HCT116 (cell line): ENCODE data around the gene GPHN. TPM values are rescaled to one million over a fixed set of nuclear protein-coding genes. Genes with fewer than 3 reads are reported as not detected.

Source experiments
- ATAC-seq: fragments of 200-7000 bp; cut with Tn5 transposase; 2 replicates; pipeline ENCODE4 v1.9.1; 2020; ENCODE audit warnings: mild to moderate bottlenecking, moderate library complexity
- BruUV-seq: library from RNA; stranded (reverse); fragments of 400-500 nt; replicated peaks from 2 replicates; lab custom pipeline; 2021; lab: Mats Ljungman, UMichigan
- CTCF ChIA-PET: fragments of 300-600 bp; sonication (Branson Sonifier 250); formaldehyde crosslinking; loops from one replicate; lab custom pipeline; 2021; ENCODE audit warnings: antibody characterized with exemption; lab: Charles Lee
- POLR2A ChIA-PET: fragments of 300-600, 350-600 bp; sonication (Branson Sonifier 250); formaldehyde crosslinking; loops from one replicate; lab custom pipeline; 2021; ENCODE audit warnings: antibody characterized with exemption; lab: Charles Lee
- RAD21 ChIA-PET, 2 experiments: fragments of 300-600 bp; sonication (Branson Sonifier 250); formaldehyde crosslinking; loops; one replicate each; lab custom pipeline; 2023; ENCODE audit warnings: low total read pairs in 2 of 2; ENCODE audit not compliant: uncharacterized antibody in 2 of 2, unreplicated experiment in 2 of 2, low non-redundant PET in 1 of 2; lab: Charles Lee
- DNase-seq: peaks from one replicate; pipeline ENCODE4 v3.0.0-alpha.2; 2010; ENCODE audit warnings: low read depth, low spot score
- H2AFZ ChIP-seq: fragments of 200-600 bp; shearing (Covaris generic), sonication (generic); 2 replicates; pipeline ENCODE4 v1.6.1; 2017; ENCODE audit warnings: low read depth, mixed run types, mixed read lengths, antibody characterized with exemption, low read length; ENCODE audit not compliant: poor library complexity, severe bottlenecking
- H3K27ac ChIP-seq: 2 replicates; pipeline ENCODE4 v1.5.1; 2012; ENCODE audit warnings: low read depth, low read length
- H3K27me3 ChIP-seq: fragments of 200-600 bp; sonication (generic); 2 replicates; pipeline ENCODE4 v1.6.1; 2016; ENCODE audit warnings: mixed run types, low read length, mixed read lengths; ENCODE audit not compliant: insufficient read depth
- H3K36me3 ChIP-seq, 2 experiments: fragments of 200-500 bp in 1 of 2; fragments of 200-600 bp in 1 of 2; sonication (Bioruptor generic) in 1 of 2; sonication (generic) in 1 of 2; 2 replicates each; pipeline versions ENCODE4 v1.5.1 to v1.6.1; 2014 to 2016; ENCODE audit warnings: low read length in 2 of 2, inconsistent platforms in 1 of 2, mixed read lengths in 1 of 2, mixed run types in 1 of 2; ENCODE audit not compliant: insufficient read depth in 2 of 2, control insufficient read depth in 1 of 2
- H3K4me1 ChIP-seq, 2 experiments: fragments of 200-600 bp in 1 of 2; sonication (generic) in 1 of 2; 2 replicates each; pipeline versions ENCODE4 v1.5.1 to v1.6.1; 2012 to 2017; ENCODE audit warnings: low read length in 2 of 2, inconsistent platforms in 1 of 2, mild to moderate bottlenecking in 1 of 2, mixed read lengths in 1 of 2, mixed run types in 1 of 2, moderate library complexity in 1 of 2; ENCODE audit not compliant: insufficient read depth in 2 of 2, control insufficient read depth in 1 of 2
- H3K4me2 ChIP-seq: fragments of 200-600 bp; sonication (generic); 2 replicates; pipeline ENCODE4 v1.6.1; 2017; ENCODE audit warnings: mixed run types, low read length, mixed read lengths
- H3K4me3 ChIP-seq, 2 experiments: fragments of 200-600 bp in 1 of 2; sonication (generic) in 1 of 2; replicated peaks in 1 of 2; 2 replicates each; pipeline ENCODE4 v1.5.1; 2011 to 2016; ENCODE audit warnings: low read length in 2 of 2, control low read depth in 1 of 2, low read depth in 1 of 2, mild to moderate bottlenecking in 1 of 2, mixed read lengths in 1 of 2, mixed run types in 1 of 2
- H3K79me2 ChIP-seq: fragments of 200-600 bp; sonication (generic); 2 replicates; pipeline ENCODE4 v1.6.1; 2017; ENCODE audit warnings: mild to moderate bottlenecking, mixed run types, low read length, moderate library complexity, mixed read lengths; ENCODE audit not compliant: insufficient read depth
- H3K9ac ChIP-seq: fragments of 200-600 bp; sonication (generic); 2 replicates; pipeline ENCODE4 v1.6.1; 2016; ENCODE audit warnings: low read length, mixed read lengths
- H3K9me2 ChIP-seq: fragments of 200-600 bp; sonication (generic), shearing (Covaris generic); 2 replicates; pipeline ENCODE4 v1.6.1; 2017; ENCODE audit warnings: mixed run types, mild to moderate bottlenecking, moderate library complexity; ENCODE audit not compliant: insufficient read depth
- H3K9me3 ChIP-seq, 2 experiments: fragments of 200-500 bp in 1 of 2; fragments of 200-600 bp in 1 of 2; sonication (Bioruptor generic) in 1 of 2; sonication (generic) in 1 of 2; 2 replicates each; pipeline ENCODE4 v1.6.1; 2014 to 2017; ENCODE audit warnings: low read length in 2 of 2, mixed read lengths in 2 of 2, inconsistent platforms in 1 of 2, low read depth in 1 of 2, mild to moderate bottlenecking in 1 of 2, mixed run types in 1 of 2, moderate library complexity in 1 of 2; ENCODE audit not compliant: control insufficient read depth in 1 of 2, insufficient read depth in 1 of 2
- H4K20me1 ChIP-seq: fragments of 200-600 bp; sonication (generic), shearing (Covaris generic); 2 replicates; pipeline ENCODE4 v1.6.1; 2017; ENCODE audit warnings: mixed run types, mild to moderate bottlenecking, moderate library complexity; ENCODE audit not compliant: insufficient read depth
- EGR1 ChIP-seq: IDR thresholded peaks from 2 replicates; pipeline ENCODE4 v1.6.1; 2012; ENCODE audit warnings: low read depth
- ELF1 ChIP-seq: IDR thresholded peaks from 2 replicates; pipeline ENCODE4 v1.6.1; 2012; ENCODE audit warnings: low read depth, borderline replicate concordance
- EZH2 ChIP-seq: fragments of 200-600 bp; sonication (generic); IDR thresholded peaks from 2 replicates; pipeline ENCODE4 v1.6.1; 2017; ENCODE audit warnings: antibody characterized with exemption, mixed run types
- EZH2phosphoT487 ChIP-seq: fragments of 200-600 bp; IDR thresholded peaks from 2 replicates; pipeline ENCODE4 v1.6.1; 2018; ENCODE audit warnings: antibody characterized with exemption, borderline replicate concordance
- POLR2A ChIP-seq: IDR thresholded peaks from 2 replicates; pipeline ENCODE4 v1.7.0; 2011; ENCODE audit warnings: borderline replicate concordance; ENCODE audit not compliant: insufficient read depth, insufficient read length; ENCODE audit errors: extremely low read depth
- RAD21 ChIP-seq: IDR thresholded peaks from 2 replicates; pipeline ENCODE4 v1.6.1; 2012; ENCODE audit warnings: low read depth, mild to moderate bottlenecking
- TCF7L2 ChIP-seq: IDR thresholded peaks from 2 replicates; pipeline ENCODE4 v1.7.0; 2011; ENCODE audit warnings: borderline replicate concordance, inconsistent platforms; ENCODE audit not compliant: insufficient read depth, insufficient read length; ENCODE audit errors: extremely low read depth
- YY1 ChIP-seq: IDR thresholded peaks from 2 replicates; pipeline ENCODE4 v1.6.1; 2011; ENCODE audit warnings: low read length, low read depth, moderate library complexity, mild to moderate bottlenecking; ENCODE audit not compliant: insufficient replicate concordance; ENCODE audit errors: extremely low read depth
- ZFX ChIP-seq: fragments of 450-650 bp; IDR thresholded peaks from 2 replicates; pipeline ENCODE4 v1.6.1; 2017
- intact Hi-C: fragments of 100-400 bp; cut with micrococcal nuclease; formaldehyde crosslinking; loops from 2 replicates; pipeline ENCODE4 v1.10.0; 2022
- total RNA-seq: library from RNA; stranded (reverse); gene quantifications from one replicate; pipeline ENCODE4 v1.2.1, GENCODE V29; 2021; ENCODE audit not compliant: unreplicated experiment
- TF ChIP-seq, protein P1 (sequence below): IDR thresholded peaks from 2 replicates; pipeline ENCODE4 v1.6.1; 2011; ENCODE audit warnings: mild to moderate bottlenecking, low read length, moderate library complexity; ENCODE audit not compliant: insufficient replicate concordance; ENCODE audit errors: extremely low read depth
- TF ChIP-seq, protein P2 (sequence below): IDR thresholded peaks from 2 replicates; pipeline ENCODE4 v1.6.1; 2012; ENCODE audit warnings: low read depth
- TF ChIP-seq, protein P3 (sequence below): IDR thresholded peaks from 2 replicates; pipeline ENCODE4 v1.6.1; 2012

The GPHN gene
- total RNA-seq, 1 experiment from 2014 or later, result 43.8 TPM

DNA sequence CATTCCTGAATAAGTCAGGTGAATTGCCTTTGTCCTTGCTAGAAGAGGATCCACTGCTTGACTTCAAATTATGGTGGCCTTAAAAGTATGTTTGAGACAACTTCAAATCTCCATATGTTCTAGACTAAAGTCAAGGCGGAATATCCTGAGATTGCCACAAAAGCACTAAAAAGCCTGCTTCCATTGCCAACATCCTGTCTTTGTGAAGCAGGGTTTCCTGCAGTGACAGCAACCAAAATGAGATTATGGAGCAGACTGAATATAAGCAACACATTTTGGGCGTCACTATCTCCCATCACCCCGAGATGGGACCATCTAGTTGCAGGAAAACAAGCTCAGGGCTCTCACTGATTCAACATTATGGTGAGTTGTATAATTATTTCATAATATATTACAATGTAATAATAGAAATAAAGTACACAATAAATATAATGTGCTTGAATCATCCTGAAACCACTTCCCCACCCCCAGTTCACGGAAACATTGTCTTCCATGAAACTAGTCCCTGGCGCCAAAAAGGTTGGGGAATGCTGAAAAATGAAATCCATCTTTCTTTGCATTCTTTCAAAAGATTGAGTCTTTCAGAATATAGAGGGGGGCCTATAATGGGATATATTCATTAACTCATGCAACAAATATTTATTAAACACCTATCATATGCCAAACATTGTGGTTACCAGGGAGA, 143.7 kb downstream of the GPHN start:
- H3K4me1 ChIP-seq, result no peaks in the 10 kb centered on the region
- DNase-seq (no peak), ATAC-seq (no peak)
- intact Hi-C loops, result no loop called here
- H4K20me1 ChIP-seq, result no peaks in the 10 kb centered on the region
- no peaks in the 10 kb centered on the region; a peak in 1 of 4 replicates for H3K36me3 ChIP-seq
- no peak overlapping the region for H3K4me3 ChIP-seq
- no peak overlapping the region for H3K27ac ChIP-seq
- H3K9ac ChIP-seq, result no peak overlapping the region
- no peaks in the 10 kb centered on the region for H3K27me3 ChIP-seq
- H2AFZ ChIP-seq, result no peak overlapping the region
- BruUV-seq, result no TSS peak
- H3K79me2 ChIP-seq, result peaks cover 51% of the 10 kb centered on the region
- POLR2A ChIA-PET, result no interaction called here
- H3K4me2 ChIP-seq, result no peak overlapping the region
- RAD21 ChIA-PET, result no interaction called here
- peaks cover 0 to 4% of the 10 kb centered on the region in 2 experiments; a peak in 1 of 4 replicates for H3K9me3 ChIP-seq
- no peaks in the 10 kb centered on the region for H3K9me2 ChIP-seq
- TF ChIP-seq POLR2A, result no peak
- TF ChIP-seq, all 23 proteins: peak for 0
- CTCF ChIA-PET, result no interaction called here

DNA sequence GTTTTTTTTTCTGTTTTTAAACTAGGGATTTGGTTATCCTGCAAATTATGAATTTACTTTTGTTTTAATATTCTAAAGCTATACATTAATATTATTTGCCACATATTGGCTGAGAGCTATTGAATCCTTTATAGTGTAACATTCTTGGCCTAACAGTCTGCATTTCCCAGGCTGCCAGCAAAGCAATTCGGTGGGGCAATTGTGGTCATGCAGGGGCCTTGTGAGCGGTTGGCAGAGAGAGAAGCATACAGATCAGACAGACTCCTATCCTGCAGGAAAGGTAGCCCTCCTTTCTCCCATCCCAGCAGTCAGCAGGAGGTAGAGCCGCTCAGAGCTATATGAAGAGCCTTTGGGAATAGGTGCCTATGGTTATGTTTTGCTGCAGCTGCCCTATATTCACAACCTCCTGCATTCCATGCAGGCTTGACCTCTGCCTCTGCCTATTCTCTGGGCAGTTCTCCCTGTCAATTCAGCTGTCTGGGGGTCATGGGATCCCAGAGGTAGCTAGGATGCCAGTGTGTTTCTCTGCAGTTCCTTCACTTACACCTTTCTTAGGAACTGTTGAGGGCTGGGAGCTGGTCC, 144.7 kb downstream of the GPHN start:
- Histone ChIP-seq H3K9ac (no peak overlapping the region), H3K9me3 (peaks cover 0 to 13% of the 10 kb centered on the region in 2 experiments; a peak in 1 of 4 replicates), H3K27me3 (no peaks in the 10 kb centered on the region), H3K4me2 (no peak overlapping the region), H3K9me2 (no peaks in the 10 kb centered on the region), H3K27ac (no peak overlapping the region), H3K36me3 (no peaks in the 10 kb centered on the region; a peak in 1 of 4 replicates), H4K20me1 (no peaks in the 10 kb centered on the region), H3K4me1 (no peaks in the 10 kb centered on the region), H3K4me3 (no peak overlapping the region), H2AFZ (no peak overlapping the region), H3K79me2 (peaks cover 53% of the 10 kb centered on the region)
- DNase-seq (no peak), ATAC-seq (no peak)
- ChIA-PET CTCF (no interaction called here), POLR2A (no interaction called here), RAD21 (no interaction called here)
- no TSS peak for BruUV-seq
- intact Hi-C loops, result no loop called here
- TF ChIP-seq, protein P1, sequence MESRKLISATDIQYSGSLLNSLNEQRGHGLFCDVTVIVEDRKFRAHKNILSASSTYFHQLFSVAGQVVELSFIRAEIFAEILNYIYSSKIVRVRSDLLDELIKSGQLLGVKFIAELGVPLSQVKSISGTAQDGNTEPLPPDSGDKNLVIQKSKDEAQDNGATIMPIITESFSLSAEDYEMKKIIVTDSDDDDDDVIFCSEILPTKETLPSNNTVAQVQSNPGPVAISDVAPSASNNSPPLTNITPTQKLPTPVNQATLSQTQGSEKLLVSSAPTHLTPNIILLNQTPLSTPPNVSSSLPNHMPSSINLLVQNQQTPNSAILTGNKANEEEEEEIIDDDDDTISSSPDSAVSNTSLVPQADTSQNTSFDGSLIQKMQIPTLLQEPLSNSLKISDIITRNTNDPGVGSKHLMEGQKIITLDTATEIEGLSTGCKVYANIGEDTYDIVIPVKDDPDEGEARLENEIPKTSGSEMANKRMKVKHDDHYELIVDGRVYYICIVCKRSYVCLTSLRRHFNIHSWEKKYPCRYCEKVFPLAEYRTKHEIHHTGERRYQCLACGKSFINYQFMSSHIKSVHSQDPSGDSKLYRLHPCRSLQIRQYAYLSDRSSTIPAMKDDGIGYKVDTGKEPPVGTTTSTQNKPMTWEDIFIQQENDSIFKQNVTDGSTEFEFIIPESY, result no peak
- TF ChIP-seq ZFX (no peak), POLR2A (no peak), ELF1 (no peak), YY1 (no peak), RAD21 (no peak), EGR1 (no peak), TCF7L2 (no peak), EZH2phosphoT487 (no peak), EZH2 (no peak)
- TF ChIP-seq, protein P2, sequence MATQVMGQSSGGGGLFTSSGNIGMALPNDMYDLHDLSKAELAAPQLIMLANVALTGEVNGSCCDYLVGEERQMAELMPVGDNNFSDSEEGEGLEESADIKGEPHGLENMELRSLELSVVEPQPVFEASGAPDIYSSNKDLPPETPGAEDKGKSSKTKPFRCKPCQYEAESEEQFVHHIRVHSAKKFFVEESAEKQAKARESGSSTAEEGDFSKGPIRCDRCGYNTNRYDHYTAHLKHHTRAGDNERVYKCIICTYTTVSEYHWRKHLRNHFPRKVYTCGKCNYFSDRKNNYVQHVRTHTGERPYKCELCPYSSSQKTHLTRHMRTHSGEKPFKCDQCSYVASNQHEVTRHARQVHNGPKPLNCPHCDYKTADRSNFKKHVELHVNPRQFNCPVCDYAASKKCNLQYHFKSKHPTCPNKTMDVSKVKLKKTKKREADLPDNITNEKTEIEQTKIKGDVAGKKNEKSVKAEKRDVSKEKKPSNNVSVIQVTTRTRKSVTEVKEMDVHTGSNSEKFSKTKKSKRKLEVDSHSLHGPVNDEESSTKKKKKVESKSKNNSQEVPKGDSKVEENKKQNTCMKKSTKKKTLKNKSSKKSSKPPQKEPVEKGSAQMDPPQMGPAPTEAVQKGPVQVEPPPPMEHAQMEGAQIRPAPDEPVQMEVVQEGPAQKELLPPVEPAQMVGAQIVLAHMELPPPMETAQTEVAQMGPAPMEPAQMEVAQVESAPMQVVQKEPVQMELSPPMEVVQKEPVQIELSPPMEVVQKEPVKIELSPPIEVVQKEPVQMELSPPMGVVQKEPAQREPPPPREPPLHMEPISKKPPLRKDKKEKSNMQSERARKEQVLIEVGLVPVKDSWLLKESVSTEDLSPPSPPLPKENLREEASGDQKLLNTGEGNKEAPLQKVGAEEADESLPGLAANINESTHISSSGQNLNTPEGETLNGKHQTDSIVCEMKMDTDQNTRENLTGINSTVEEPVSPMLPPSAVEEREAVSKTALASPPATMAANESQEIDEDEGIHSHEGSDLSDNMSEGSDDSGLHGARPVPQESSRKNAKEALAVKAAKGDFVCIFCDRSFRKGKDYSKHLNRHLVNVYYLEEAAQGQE, result no peak
- TF ChIP-seq, protein P3, sequence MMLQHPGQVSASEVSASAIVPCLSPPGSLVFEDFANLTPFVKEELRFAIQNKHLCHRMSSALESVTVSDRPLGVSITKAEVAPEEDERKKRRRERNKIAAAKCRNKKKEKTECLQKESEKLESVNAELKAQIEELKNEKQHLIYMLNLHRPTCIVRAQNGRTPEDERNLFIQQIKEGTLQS, result no peak
